GM19468 (cell line): ENCODE measurements around the gene DNAH11.

ENCODE experiments used
- ATAC-seq: cut with Tn5 transposase; IDR thresholded peaks from one replicate; pipeline ENCODE4 v1.9.1; 2021; ENCODE audit warnings: mild to moderate bottlenecking, moderate library complexity, moderate number of reproducible peaks; ENCODE audit not compliant: unreplicated experiment; ENCODE audit errors: extremely low read depth

The DNAH11 gene

DNA sequence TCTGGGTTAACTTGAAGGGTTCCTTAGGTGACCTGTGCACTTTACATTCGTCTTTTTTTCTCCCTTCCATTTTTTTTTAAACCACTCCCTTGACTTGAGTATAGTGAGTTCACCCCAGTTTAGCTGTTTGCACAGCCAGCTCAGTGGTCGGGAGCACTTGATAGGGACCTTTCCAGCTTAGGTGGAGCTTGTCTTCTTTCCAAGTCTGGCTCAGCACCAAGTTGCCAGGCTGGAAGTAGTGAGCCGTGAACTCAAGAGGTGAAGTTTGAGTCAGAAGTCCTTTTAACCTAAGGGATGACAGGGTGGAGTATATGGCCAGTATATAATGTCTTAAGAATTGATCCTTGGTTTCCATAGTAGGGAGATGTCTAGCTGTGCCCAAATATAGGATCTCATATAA is 7.2 kb downstream of the DNAH11 start:
- ATAC-seq: no peak

DNA sequence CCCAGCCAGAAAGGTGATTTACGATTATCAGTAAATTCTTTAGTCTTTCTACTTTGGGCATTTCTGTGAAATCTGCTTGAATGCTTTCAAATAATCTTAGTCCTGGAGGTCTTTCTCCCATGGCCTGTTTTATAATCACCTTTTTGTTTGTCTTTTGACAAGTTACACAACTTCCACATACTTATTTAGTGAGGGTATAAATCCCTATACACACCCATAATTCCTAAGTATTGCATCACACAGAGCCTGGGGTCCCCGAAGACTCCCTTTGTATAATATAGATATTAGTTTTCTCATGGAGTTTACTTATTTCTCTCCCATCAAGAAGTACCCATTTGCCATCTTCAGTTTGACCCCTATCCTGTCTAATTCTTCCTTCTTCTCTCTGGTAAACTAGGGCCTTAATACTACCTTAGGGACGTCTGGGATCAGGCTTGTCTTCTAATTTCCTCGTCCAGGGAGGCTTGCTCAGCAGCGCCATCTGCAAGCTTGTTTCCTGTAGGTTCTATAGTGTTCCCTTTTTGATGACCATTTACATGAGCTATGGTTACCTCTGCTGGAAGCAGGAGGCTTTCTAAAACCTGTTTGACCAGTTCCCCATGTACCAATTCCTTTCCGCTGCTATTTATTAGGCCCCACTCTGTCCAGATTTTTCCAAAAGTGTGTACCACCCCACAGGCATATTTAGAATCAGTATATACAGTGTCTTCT is 8.1 kb downstream of the DNAH11 start:
- ATAC-seq: no peak

DNA sequence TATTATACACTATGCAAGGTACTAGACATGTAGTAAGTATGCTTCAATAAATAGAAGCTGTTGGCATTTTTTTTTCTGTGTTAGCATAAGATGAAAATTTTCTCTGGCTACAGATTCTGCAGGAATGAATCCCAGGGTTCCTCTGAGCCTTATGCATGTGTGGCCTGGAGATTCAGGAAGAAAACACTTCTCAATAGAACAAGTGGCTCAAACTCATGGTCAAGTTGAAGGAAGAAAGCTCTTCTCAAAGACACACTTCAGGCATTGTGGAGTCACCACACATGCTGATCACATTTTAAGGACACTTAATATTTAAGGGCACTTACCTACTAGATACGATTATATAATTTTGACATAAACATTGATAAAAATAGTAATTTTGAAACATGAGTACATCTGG is 19.5 kb downstream of the DNAH11 start:
- no peak for ATAC-seq

DNA sequence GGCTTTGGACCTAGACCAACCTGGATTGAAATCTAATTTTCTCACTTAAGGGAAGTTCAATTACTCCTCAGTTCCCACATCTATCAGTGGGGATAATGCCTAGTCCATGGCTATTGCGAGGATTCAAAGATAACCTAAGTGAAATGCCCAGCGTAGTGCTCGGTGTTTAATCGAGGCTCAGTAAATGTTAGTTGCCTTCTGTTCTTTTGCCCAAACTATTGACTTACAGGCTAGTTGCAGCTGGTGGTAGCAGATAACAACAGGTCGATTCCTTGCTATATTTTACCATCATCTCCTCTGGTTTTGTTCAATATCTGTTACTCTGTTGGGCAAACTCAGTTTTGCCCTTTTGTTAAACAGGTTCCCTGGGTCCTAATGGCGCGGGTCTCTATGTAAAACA is 22.8 kb downstream of the DNAH11 start:
- ATAC-seq: no peak

DNA sequence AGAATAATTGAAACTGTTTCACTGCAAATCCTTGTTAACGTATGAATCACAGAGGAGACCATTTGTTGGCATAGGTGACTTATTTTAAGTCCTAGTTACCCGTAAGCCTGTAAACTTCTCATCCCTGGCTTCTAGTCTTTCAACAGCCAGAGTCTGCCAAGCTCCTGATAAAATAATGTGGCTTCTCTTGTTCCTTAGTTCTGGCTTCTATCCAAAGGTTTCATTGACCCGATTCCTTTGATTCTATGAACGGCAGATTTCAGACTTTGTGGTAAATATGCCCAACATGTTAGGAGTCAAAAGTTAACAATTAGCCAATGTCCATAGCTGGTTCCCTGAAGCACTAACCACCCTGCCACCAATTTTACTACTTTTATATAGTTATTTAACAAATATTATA is 23.3 kb downstream of the DNAH11 start:
- no peak for ATAC-seq

DNA sequence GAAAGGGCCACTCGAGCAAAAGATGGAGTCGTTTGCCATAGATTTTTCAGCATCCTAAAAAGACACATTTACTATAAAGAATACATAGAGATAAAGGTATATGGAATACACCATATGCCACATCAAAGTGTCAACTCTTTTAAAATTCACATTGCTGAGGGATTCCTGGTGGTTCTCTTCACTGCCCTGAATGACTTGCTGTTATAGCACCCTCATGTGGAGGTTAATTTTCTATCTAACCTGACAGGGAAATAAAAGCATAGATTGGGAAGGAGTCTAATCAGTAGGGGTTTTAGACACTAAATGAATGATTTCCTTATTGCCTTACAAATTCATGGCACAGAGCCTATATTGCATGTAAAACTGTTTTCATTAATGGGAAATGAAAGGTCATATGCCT is 25.9 kb downstream of the DNAH11 start:
- ATAC-seq: no peak

DNA sequence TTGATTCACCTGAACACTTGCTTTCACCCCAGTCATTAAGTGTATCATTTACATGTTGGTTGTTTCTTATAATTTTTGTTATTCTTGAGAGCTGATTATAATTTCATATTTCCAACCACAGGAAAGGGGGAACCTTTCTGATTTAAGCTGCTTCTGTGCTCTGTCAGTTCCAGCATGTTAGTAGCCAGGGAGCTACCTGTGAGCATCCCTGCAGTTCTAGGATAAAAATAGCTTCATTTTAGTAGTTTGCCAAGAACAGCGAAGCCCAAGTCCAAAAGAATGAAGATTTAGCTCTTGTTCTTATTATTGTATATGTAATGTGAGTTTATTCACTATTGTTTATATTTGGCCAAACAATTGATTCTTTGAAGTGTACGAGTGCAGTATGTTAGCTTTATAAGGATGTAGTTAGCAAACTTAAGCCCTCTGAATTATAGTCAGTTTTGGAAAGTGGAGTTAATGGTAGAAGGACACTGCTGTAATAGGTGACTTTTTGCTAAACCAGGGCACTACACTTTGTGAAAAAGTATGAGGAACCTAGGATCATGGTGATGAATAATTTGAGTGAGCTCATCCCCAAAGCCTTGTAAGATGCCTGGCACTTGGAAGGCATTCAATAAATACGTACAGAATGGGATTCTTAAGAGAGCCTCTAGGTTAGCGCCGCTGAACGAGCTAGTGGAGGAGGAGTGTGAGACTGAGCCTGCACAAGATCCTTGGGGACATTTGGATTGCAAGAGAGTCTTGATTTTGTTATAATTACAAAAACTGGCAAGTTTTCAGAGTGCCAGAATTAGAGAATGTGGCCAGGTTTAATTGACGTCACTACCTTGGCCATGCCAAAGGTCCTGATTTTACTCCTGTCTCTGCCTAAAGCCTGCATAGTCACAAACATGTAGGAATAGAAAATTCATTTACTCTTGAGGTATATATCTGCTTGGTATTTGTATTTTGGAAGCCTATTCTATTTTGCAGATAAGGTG is 29.8 kb downstream of the DNAH11 start:
- ATAC-seq: no peak

DNA sequence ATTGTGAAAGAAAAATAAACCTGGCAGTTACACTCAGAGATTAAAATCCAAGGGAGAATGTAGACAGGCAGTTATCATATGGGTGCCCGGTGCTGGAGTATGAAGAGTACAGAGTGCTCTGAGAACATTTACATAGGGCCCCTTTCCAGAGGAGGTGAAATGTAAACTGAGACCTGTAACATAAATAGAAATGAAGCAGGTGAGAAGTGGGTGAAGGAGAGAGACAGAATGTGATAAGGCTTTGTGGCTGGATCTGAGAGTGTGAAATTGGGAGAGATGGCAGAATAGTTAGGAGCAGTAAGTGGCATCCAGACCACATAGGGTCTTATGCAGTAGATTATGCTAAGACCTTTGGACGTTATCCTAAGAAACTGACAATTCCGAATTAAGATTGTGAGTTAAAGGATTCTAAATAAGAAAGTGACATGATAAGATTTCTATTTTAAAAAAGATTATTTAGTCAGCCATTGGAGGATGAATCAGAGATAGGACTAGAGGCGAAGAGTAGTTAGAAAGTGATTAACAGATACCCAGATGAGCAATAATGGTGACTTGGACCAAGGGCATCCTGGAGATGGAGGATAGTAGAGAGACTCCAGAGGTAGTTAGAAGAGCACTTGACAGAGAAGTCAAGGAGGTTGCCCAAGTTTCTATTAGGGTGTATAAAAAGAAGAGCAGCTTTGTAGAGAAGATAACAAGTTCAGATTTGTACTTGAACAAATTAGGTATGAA is 36.7 kb downstream of the DNAH11 start:
- no peak for ATAC-seq

DNA sequence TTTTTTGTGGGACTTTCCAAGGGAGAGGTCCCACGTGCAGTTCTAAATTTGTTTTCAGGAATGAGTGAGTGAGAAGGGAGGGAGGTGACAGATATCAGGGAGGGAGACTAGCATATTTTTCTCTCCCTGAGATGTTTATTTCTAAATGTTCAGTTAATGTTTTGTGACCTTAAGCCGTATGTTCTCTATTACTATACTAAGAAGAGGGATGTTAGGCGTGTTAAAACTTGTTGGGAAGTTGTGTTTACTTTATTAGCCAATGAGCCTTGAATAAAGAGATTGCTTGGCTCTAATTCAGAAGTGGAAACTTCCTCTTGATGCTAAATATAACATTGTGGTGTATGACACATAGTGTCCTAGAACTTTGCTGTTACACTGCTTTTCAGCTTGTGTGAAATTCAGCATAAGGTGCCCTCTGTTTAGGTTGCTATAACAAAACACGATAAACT is 37.3 kb downstream of the DNAH11 start:
- ATAC-seq: no peak

DNA sequence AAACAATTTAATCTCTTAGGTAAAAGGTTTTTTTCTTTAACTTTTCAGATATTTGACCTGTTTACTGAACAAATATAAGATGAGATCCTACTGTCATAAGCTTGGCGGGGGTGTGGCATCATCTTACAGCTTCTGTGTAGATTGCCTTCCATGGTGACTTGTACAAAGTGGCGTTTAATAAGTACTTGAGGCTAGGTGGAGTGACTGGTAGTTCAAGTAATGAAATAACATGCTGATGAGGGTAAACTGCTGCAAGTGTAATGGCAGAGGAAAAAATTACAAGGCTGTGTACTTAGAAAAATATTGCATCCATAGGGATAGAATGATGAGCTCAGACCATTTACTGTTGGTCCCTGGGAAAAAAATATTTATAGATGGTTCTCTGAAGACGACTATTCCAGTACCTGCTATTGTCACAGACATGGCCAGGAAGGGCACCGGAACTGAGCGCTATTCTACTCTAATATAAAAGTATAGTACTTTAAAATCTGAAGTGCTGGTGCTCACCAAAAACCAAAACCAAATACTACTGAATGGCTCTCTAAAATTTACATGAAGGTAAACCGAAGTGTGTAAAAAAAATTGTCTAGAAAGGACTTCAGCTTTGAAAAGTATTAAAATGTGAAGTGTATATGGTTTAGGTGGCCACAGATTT is 42.4 kb downstream of the DNAH11 start:
- ATAC-seq: no peak

DNA sequence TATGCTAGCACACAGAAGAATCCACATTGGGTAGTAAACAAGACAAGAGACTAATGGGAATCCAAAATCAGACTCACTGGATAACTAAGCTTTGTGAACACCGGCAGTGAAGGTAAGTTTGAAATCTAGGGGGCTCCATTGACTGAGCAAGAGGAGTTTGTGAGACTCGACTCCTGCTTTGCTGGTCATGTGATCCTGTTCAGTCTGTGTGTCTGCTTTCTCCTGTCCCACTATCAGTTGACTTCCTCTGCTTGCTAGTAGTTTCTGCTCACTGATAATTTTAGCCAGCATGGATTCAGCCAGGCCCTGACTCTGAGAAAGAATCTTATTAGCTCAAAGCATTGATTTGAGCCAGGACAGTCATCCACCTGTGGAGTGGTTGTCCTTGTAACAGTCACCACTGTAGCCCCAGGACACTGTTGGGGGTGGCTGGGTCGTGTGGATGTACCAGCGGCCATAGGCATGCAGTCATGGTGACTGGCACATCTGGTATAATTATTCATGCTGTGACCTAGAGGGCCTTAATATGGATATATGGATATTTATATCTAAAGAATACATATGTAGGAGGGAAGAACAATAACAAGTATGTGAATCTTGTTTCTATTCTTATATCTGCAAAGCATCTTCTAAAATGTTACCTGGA is 44.4 kb downstream of the DNAH11 start:
- no peak for ATAC-seq

DNA sequence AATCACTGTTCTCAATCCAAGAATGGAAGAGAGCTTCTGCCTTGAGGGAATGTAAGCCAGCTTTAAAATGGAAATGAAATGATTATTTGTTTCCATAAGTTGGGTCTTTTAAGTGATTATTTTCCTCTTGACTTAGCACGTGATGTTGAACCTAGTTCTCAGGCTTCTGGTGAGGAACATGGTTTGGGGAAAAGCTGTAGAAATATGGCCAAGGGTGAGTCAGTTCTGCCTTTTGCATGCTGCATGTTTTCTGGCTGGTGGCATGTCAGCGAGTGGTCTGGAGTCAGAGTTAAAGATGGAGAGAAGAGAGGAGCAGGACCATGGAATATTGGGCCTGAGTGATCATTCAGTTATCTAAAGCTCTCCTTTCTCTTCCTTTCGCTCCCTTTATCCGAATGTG is 54.0 kb downstream of the DNAH11 start:
- no peak for ATAC-seq

DNA sequence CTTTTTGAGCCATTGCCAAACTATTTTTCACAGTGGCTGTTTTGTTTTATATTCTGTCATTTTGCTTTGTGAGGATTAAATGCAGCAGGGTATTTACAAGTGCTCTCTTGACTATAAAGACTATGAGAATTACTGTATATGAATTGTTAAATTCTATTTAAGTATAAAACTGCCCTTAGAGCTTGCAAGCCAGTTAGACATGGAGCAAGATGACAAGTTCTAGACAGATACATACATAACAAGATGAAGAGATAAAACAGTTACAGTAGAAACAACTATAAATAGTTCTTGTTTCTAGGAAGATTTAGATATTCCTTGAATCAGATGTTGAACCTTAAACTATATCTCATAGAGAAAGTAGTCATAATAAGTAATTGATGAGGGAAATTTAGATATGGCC is 60.6 kb downstream of the DNAH11 start:
- no peak for ATAC-seq

DNA sequence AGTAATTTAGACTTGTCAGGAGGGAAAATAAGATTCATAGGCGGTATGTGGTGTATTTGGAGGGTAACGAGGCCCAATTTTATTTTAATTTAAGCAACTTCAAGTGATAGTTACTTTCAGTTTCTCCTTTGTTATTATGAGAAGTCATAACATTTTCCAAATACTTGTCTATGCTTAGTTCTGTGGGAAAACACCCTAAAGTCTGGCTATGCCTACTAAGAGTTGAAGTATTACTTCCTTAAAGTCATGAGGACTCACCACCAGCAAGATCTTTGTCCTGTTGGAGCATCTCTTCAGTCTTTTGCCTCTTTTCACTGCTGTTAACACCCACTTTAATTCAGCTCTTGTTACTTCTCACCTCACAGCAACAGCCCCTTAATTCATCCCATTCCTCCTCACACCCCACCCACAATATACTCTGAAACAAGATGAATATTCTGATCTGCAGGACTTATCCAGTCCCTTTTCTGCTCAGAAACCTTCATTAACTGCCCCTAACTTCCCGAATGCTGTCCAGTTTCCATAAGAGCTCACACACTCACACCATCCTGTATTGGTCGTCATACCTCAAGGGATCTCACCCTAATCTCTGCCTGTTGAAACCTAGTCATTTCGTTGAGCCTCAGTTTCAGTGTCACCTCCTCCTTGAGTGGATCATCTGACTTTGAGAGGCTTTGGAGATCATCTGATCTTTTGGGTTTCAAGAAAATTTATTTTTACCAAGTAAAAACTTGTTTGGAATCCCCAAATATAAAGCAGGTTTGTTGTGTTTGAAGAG is 61.3 kb downstream of the DNAH11 start:
- no peak for ATAC-seq

DNA sequence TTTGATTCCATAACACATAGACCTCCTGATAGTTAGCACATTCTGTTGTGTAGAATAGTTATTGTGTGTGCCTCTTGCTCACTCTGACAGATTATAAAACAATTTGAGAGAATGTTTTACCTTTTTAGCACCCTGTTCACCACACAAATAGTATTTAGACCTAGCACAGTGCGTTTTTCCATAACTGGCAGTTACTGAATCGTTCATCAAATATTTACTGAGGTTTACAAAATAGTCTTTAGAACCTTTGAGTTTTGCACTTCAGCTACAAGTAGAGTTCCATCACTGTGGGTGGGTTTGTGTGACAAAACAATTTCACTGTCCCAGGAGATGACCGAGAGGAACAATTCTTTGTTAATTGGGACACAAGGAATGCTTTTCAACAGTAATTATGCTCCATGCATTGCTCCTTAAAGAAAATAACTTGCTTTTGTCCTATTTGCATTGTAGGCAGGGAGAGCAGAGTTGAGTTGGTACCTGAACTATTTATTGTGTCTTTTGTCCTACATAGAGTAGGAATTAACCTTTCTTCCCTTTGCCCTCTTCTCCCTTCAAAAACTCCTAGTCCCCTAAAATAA is 62.3 kb downstream of the DNAH11 start:
- no peak for ATAC-seq

DNA sequence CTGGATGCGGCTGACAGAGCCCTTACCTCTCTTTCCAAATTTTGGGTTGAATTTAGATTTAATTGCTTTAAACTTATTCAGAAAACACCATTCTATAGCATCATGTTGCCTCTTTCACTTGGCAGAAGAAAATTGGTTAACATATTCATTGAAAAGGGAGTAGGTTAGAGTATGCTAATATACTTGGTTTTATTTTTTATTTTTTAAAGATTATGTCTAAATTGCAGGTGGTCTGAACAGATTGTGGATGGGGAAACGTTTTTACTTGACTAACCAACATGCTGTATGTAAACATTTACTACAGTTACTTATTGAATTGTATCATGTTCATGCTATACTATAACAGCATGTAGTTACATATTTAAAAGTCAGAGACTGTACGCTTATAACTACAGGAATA is 65.6 kb downstream of the DNAH11 start:
- no peak for ATAC-seq

DNA sequence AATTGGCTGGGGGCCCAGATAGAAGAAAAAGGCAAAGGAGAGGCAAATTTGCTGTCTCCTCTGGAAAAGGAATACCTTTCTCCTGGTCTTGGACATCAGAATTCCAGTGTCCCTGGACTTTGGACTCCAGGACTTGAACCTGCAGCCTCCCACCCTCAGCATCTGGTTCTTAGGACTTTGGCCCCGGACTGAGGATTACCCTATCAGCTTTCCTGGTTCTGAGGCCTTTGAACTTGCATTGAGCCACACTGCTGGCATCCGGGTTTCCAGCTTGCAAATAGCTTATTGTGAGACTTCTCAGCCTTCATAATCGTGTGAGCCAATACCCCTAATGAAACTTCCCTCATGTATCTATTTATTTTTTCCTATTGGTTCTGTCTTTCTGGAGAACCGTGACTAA is 68.3 kb downstream of the DNAH11 start:
- ATAC-seq: no peak

DNA sequence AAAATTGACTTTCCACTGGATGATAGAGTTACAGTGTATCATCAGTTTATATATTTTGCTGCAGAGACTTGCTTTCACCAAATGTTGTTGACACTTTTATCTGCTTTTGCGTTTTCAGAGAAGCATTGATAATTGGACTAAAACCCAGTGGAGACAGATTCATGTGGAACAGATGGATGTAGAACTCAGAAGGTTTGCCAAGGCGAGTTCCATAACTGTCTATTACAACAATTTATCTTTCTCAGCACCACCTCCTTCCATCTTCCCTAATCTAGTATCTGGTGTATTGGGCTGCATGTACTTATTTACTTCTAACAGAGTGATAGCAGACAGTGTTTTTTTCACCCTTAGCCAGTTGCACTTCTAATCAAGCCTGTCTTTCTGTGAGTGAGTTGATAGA is 73.3 kb downstream of the DNAH11 start:
- no peak for ATAC-seq
